ENCODE data around the gene NFKB1.
"Not testable (repeated sequence)": the region's sequence is repeated elsewhere in the genome, so short reads cannot be mapped to it uniquely, and the experiment has no call there.

Gene NFKB1, protein sequence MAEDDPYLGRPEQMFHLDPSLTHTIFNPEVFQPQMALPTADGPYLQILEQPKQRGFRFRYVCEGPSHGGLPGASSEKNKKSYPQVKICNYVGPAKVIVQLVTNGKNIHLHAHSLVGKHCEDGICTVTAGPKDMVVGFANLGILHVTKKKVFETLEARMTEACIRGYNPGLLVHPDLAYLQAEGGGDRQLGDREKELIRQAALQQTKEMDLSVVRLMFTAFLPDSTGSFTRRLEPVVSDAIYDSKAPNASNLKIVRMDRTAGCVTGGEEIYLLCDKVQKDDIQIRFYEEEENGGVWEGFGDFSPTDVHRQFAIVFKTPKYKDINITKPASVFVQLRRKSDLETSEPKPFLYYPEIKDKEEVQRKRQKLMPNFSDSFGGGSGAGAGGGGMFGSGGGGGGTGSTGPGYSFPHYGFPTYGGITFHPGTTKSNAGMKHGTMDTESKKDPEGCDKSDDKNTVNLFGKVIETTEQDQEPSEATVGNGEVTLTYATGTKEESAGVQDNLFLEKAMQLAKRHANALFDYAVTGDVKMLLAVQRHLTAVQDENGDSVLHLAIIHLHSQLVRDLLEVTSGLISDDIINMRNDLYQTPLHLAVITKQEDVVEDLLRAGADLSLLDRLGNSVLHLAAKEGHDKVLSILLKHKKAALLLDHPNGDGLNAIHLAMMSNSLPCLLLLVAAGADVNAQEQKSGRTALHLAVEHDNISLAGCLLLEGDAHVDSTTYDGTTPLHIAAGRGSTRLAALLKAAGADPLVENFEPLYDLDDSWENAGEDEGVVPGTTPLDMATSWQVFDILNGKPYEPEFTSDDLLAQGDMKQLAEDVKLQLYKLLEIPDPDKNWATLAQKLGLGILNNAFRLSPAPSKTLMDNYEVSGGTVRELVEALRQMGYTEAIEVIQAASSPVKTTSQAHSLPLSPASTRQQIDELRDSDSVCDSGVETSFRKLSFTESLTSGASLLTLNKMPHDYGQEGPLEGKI

DNA sequence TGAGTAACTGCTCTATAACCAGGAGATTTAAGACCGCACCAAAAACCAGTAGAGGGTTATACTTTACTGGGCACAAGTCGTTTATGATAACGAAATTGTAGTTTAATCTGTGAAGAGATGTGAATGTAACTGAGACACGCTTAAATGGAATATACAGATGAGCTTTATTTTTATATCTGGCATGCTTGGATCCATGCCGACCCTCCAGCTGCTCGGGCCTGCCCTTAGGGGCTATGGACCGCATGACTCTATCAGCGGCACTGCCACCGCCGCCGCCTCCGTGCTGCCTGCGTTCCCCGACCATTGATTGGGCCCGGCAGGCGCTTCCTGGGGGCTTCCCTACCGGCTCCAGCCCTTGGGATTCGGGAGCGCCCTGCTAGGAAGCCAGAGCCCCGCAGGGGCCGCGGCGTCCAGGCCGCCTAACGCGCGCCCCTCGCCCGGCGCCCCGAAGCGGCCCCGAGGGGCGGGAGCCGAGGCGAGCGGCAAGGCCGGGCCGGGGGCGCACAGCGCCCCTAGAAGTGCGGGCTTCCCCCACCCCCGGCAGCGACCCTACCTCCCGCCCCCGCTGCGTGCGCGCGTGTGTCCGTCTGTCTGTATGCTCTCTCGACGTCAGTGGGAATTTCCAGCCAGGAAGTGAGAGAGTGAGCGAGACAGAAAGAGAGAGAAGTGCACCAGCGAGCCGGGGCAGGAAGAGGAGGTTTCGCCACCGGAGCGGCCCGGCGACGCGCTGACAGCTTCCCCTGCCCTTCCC is at the start of gene NFKB1:
TSS of gene NFKB1 (plus strand) at position 664 of the 751 bp plus-strand sequence. CDS start 24,160 bp downstream, outside the sequence.
- DNase-seq (ENCODE audit: low spot score), result peak; percentile 83

DNA sequence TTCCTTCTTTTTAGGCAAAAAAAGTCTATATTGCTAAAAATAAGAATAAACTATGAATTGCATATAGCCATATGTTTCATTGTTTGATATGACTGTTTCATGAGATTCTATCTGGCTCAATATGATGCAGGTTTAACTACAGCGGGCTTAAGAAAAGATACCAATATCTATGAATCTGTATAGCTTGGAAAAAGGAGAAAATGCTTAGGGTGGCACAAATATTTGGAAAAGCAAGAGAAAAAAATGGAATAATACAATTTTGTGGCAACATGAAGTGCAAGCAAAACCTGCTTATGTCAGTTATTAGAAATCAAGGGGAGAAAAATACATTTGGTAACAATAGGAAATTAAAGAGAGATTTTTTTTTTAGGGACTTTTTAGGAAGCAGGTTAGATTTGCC is 48.3 kb upstream of the NFKB1 start:
- no peak for DNase-seq (ENCODE audit: low spot score)

DNA sequence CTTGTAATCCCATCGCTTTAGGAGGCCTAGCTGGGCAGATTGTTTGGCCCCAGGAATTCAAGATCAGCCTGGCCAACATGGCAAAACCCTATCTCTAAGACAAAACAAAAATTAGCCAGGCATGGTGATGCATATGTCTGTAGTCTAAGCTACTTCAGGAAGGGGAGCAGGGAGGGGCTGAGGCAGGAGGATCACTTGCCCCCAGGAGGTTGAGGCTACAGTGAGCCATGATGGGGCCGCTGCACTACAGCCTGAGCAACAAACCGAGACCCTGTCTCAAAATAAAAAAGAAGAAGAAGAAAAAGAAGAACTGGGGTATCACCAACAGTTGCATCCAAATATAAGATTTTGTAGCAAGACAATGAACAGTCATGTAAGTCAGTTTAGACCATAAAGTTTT is 47.3 kb upstream of the NFKB1 start:
- DNase-seq (ENCODE audit: low spot score), result no peak

DNA sequence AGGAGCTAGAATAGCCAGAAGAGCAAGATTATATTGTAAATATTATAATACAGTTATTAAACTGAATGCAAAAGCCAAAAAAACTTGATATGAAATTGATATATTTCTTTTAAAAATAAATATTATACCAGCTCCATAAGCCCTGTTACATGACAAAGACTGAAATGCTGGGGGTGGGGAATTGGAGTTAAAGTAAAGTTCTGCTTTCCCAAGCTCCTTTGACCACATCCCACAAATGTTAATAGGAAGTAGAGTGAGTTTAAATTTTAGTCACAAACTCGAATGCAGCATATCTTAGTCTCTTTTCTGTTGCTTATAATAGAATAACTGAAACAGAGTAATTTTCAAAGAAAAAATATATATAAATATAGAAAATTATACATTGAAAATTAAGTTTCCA is 46.9 kb upstream of the NFKB1 start:
- DNase-seq (ENCODE audit: low spot score), result no peak

DNA sequence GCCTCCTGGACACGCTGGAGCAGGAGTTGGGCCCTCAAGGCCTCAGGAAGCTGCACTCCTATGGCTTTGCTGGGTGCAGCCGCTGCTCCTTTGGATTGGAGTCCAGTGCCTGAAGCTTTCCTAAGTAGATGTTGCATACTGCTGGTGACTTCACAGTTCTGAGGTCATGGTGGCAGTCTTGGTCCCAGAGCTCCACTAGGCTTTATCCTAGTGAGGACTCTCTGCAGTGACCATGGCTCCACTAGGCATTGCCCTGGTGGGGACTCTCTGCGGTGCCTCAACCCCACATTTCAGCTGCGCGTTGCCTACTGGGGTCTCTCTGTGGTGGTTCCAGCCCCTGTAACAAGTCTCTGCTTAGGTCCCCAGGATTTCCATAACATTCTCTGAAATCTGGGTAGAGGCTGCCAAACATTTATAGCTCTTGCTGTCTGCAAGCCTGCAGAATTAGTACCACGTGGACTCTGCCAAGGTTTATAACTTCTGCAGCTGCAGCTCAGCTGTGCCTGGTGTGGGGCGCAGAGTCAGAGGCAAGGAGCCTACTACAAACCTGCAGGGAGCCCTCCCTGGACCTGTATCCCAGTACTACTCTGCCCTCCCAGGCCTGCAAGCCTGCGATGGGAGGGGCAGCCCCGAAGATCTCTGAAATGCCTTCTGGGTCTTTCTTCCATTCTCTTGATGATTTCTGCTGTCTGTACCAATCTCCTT is 46.0 kb upstream of the NFKB1 start:
- no peak for DNase-seq (ENCODE audit: low spot score)

DNA sequence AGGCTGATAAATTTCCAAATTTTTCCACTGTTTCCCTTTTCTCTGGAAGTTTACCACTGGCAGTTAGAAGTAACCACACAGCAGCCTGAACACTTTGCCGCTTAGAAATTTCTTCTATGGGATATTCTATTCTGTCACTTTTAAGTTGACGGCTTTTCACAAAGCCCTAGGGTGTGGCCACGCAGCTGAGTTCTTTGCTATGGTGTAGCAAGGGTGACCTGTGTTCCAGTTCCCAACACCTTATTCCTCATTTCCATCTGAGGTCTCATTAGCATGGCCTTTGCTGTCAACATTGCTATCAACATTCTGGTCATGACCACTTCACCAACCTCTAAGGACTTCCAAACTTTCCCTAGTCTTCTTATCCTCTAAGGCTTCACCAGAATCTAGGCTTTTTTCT is 45.4 kb upstream of the NFKB1 start:
- no peak for DNase-seq (ENCODE audit: low spot score)

DNA sequence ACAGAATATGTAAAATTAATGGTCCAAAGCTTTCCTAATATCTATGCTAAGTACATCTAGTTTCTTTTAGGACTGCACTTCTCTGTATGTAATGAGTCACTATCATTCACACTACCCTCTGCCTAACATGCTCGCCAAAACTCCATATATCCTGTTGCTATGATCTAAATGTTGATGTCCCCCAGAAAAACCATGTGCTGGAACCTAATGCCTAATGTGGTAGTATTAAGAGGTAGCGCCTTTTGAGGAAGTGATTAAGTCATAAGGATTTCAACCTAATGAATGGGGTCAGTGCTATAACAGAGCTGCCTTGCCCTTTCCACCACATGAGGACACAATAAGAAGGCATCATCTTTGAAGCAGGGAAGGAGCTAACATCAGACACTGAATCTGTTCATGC is 34.9 kb upstream of the NFKB1 start:
- DNase-seq (ENCODE audit: low spot score), result no peak

DNA sequence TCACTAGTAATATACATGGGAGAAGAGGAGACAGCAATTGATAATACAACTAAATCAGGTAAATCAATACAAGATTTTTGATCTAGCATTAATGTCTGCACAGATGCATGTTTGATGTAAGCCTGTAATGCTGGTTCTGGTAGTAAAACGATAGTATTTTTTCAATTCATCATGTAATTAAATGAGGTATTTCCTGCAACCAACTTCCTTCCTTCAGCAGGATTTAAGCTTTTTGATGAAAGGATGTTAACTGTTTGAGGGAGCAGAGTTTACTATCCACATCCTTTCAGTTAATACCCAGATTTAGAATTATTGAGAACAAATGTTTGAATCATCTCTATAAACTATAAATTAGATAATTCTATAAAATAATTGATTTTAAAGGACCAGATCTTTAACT is 31.4 kb upstream of the NFKB1 start:
- no peak for DNase-seq (ENCODE audit: low spot score)

DNA sequence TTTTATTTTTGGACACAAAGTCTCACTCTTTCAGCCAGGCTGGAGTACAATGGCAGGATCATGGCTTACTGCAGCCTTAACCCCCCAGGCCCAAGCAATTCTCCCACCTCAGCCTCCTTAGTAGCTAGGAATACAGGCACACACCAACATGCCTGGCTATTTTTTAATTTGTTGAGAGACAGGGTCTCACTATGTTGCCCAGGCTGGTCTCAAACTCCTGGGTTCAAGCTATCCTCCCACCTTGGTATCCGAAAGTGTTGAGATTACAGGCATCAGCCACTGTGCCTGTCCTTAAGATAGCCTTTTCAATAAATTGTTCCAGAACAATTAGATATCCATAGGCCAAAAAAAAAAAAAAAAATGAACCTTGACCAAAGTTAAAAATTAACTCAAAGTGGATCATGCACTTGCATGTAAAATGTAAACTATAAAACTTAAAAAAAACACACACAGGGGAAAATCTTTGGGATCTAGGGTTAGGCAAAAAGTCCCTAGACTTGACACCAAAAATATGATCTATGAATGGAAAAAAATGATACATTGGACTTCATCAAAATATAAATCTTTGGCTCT is 28.6 kb upstream of the NFKB1 start:
- no peak for DNase-seq (ENCODE audit: low spot score)

DNA sequence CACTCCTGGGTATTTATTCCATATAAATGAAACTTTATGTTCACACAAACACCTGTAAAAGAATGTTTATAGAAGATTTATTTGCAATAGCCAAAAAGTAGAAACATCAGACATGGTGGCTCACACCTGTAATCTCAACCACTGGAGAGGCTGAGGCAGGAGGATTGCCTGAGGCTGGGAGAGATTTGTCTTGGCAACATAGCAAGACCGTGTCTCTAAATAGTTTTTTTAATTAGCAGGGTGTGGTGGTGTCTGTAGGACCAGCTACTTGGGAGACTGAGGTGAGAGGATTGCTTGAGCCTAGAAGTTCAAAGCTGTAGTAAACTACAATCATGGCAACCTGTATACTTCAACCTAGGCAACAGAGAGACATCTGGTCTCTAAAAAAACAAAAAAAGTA is 27.7 kb upstream of the NFKB1 start:
- no peak for DNase-seq (ENCODE audit: low spot score)

DNA sequence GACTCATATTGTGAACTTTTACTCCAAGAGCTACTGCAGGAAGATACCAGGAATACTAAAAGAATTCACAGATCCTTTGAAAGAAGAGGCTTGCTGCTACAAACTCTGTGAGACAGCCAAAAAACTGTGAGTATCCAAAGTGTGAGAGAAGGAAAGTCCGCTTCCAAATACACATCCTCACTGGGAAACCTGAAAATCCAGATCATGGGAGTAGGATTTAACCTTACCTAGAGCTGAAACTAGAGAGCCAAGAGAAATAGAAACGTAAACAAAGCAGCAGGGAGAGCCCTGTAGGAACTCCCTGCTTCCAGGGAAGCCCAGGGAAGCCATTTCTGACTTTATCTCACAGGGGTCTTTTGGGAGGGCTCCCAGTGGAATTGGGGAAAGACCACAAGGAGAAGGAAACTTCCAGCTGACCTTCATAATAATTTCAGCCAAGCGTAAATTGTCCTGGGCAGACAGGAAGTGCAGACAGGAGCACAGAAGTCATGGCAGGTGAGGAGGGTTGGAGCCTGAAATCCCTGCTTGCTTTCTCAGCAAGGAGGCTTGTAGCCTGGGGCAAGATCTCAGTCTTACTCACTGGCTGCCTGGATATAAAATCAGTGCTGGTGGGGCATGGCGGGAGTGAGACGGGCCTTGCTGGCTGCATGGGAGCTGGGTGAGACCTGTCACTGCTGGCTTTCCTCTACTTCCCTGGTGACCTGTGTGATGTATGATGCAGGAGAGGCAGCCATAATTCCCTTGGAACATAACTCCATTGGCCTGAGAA is 26.2 kb upstream of the NFKB1 start:
- DNase-seq (ENCODE audit: low spot score), result no peak

DNA sequence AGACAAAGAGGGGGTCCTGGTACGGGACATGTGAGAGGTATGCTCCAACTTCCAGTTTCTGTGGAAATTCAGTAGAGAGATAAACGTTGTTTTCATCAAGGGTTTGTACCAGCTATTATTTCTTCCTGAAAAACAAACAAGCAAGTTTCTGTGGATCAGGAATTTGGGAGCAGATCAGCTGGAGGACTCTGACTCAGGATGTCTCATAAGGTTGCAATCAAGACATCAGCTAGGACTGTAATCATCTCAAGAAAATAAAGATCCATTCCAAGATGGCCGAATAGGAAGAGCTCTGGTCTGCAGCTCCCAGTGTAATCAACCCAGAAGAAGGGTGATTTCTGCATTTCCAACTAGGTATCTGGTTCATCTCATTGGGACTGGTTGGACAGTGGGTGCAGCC is 23.5 kb upstream of the NFKB1 start:
- DNase-seq (ENCODE audit: low spot score), result no peak

DNA sequence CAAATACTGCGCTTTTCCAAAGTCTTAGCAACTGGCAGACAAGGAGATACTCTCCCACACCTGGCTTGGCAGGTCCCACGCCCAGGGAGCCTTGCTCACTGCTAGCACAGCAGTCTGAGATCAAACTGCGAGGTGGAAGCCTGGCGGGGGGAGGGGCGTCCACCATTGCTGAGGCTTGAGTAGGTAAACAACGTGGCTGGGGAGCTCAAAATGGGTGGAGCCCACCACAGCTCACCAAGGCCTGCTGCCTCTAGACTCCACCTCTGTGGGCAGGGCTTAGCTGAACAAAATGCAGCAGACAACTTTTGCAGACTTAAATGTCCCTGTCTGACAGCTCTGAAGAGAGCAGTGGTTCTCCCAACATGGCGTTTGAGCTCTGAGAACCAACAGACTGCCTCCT is 23.0 kb upstream of the NFKB1 start:
- DNase-seq (ENCODE audit: low spot score), result no peak

DNA sequence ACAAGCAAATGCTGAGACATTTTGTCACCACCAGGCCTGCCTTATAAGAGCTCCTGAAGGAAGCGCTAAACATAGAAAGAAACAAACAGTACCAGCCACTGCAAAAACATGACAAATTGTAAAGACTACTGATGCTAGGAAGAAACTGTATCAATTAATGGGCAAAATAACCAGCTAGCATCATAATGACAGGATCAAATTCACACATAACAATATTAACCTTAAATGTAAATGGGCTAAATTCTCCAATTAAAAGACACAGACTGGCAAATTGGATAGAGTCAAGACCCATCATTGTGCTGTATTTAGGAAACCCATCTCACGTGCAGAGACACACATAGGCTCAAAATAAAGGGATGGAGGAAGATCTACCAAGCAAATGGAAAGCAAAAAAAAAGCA is 21.3 kb upstream of the NFKB1 start:
- not testable (repeated sequence) for DNase-seq (ENCODE audit: low spot score)

DNA sequence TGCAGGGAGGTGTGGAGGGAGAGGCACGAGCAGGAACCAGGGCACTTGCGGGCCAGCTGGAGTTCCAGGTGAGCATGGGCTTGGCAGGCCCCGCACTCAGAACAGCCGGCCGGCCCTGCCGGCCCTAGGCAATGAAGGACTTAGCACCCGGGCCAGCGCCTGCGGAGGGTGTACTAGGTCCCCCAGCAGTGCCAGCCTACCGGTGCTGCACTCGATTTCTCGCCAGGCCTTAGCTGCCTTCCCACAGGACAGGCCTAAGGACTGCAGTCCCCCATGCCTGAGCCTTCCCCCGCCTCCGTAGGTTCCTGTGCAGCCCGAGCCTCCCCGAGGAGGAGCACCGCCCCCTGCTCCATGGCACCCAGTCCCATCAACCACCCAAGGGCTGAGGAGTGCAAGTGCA is 18.0 kb upstream of the NFKB1 start:
- no peak for DNase-seq (ENCODE audit: low spot score)

DNA sequence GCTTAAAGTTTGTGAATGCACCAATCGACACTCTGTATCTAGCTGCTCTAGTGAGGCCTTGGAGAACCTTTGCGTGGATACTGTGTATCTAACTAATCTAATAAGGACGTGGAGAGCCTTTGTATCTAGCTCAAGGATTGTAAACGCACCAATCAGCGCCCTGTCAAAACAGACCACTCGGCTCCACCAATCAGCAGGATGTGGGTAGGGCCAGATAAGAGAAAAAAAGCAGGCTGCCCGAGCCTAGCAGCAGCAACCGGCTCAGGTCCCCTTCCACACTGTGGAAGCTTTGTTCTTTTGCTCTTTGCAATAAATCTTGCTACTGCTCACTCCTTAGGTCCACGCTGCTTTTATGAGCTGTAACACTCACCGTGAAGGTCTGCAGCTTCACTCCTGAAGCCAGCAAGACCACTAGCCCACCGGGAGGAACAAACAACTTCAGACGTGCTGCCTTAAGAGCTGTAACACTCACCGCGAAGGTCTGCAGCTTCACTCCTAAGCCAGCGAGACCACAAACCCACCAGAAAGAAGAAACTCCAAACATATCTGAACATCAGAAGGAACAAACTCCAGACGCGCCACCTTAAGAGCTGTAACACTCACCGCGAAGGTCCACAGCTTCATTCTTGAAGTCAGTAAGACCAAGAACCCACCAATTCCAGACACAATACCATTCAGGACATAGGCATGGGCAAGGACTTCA is 17.0 kb upstream of the NFKB1 start:
- not testable (repeated sequence) for DNase-seq (ENCODE audit: low spot score)

DNA sequence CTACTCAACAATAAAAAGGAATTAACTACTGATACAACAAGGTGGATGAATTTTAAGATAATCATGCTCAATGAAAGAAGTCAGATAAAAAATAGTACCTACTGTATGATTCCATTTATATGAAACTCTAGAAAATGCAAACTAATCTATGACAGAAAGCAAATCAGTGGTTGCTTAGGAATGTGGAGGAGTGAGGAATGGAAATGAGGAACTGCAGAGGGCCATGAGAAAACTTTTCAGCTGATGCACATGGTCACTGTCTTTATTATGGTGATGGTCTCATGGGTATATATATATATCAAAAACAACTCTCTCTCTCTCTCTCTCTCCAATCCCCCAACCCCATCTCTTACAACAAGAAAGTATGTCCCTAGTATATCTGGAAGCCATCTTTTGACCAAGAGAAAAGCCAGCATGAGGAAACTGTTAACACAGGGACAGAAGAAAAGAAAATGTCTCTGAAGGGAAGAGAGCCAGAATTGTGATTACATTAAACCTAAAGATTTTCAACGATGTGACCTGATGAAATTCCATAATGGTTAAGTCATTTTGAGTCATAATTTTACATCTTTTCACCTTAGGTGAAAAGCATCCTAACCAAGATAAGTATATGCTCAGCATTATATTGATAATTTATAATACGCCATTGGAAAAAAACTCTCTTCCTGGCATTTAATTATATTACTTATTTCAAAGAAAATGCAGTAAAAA is 8.5 kb upstream of the NFKB1 start:
- no peak for DNase-seq (ENCODE audit: low spot score)

DNA sequence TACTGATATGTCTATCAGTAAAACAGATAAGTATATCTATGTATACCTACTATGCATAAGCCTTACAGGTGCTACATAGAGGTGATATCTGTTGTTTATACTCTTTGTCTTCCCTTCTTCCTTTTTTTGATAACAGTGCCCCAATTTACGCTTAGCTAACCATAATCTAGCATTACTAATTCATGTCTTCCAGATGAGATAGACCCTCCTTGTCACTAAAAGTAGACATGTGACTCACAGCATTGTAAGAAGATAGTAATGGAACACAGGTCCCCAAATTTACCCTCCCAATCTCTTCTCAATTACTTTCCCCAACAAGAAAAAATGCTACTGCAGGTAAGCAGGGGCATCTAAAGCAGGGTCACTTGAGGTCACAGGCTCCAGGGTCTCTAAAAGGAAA is 7.9 kb upstream of the NFKB1 start:
- no peak for DNase-seq (ENCODE audit: low spot score)

DNA sequence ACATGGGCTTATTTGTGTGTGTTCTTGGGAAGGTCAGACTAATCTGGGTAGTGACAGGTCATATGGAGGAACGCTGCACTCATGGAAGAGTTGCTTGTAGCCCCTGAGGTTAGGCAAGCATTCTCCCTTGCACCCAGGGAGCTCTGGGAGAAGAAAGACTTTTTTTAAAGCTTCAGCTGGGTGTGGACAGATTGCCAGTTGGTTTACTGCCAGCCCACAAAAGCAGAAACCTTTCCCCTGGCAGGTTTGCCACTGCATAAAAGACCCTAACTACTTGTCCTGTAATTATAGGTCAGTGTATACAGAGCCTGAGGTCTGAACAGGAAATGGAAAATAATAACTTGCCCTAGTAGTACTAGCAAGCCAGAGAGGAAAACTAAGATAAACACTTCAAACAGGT is 7.4 kb upstream of the NFKB1 start:
- no peak for DNase-seq (ENCODE audit: low spot score)
